Measurements from ENCODE around the gene SLC39A11.
"Not testable (repeated sequence)": the region's sequence is repeated elsewhere in the genome, so short reads cannot be mapped to it uniquely, and the experiment has no call there.

SLC39A11 gene

DNA sequence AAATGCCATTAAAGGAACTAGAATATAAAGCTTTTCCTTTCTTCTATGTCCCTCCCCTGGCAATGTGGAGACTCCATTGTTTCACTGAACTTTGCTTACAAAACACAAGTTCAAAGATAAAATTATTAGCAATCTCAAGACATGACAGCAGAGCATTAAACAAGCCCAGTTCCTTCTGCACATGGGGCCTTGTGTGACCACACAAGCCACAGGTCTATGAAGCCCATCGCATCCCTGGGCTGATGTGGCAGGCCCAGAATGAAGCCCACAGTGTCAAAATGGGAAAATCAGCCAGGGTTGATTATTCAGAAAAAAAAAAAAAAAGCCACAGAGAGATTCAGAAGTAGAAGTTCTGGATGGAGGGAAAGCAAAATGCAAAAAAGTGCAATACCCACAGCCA is 12.9 kb upstream of the SLC39A11 start:
- no peak for DNase-seq

DNA sequence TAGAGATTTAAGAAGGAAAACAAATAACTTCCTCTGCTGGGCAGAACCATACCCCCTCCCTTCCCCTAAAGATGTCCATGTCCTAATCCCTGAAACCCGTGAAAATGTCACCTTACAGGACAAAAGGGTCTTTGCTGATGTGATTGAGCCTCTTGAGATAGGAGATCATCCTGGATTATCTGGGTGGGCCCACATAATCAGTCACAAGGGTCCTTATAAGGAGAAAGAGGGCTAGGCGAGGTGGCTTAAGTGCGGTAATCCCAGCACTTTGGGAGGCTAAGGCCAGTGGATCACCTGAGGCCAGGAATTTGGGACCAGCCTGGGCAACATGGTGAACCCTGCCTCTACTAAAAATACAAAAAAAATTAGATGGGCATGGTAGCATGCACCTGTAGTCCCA is 12.0 kb upstream of the SLC39A11 start:
- no peak for DNase-seq

DNA sequence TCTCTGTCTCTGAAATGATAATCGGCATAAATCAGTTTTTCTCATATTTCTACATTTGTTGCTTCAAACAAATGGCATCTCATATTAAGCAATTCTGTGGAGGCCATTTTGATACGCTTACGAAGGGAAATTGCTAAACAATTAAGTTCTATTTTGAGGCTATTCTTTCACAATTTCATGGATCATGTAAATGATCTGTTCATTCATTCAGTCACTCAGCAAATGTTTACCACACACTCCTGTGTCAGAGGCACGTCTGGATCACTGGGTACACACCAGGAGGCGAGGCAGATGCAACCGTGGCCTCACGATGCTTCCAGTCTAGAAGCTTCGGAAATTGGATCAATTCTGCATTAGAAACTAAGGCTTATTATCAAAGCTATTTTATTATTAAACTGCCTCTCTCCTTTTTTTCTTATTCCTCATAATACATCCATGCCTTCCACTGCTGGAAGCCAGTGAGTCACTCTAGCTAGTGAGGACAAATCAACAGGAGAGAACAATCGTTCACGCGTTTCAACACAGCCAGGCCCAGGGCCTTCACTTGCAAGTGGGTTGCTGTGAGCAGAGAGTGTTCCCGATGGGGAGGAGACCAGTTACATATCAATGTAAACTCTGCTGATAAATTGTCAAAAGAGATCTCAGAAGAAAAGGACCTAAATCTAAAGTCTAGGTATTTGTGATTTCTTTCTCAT is 11.3 kb upstream of the SLC39A11 start:
- DNase-seq: no peak

DNA sequence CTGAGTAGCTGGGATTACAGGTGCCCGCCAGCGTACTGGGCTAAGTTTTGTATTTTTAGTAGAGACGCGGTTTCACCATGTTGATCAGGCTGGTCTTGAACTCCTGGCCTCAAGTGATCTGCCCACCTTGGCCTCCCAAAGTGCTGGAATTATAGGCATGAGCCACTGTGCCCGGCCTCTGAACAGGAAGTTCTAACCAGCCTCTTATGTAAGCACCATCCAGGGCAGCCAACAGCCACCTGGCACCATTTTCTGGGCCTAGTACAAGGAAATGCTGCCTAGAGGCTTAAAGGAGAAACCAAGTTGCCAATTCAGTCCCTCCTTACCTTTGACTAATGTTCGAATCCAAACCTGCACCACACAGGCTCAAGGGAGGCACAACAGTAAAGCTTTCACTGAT is 8.5 kb upstream of the SLC39A11 start:
- DNase-seq: no peak

DNA sequence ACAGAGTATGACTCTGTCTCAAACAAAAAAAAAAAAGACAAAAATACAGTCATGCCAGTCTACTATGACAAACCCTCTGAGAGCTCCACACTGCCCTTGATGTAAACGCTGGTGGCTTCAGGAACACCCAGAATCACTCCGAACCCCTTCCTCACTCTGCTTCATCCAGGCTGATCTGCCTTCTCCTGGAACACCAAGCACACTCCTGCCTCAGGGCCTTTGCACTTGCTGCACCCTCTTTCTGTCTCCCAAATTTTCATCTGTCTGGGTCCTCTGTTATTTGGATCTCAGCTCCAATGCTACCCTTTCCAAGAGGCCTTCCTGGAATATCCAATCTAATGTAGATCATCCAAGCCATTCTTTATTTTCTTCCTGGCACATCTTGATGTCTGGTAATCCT is 7.9 kb upstream of the SLC39A11 start:
- DNase-seq: no peak

DNA sequence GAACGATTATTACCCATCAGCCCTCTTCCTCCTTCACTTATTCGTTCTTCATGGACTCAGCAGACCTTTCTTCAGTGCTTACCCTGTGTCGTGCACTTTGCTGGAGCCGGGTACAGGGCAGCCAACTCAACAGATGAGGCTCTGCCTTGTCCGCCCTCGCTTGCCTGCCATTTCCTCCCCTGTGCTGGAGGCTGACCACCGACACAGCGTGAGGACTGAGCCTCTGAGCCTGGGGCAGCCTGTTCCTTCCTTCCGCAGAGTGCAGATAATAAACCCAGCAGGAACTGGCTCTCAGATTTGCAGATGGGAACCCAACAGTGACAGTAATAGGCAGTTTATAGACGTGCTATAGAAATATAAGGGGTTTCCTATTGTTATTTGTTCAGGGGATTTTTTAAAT is 7.0 kb upstream of the SLC39A11 start:
- no peak for DNase-seq

DNA sequence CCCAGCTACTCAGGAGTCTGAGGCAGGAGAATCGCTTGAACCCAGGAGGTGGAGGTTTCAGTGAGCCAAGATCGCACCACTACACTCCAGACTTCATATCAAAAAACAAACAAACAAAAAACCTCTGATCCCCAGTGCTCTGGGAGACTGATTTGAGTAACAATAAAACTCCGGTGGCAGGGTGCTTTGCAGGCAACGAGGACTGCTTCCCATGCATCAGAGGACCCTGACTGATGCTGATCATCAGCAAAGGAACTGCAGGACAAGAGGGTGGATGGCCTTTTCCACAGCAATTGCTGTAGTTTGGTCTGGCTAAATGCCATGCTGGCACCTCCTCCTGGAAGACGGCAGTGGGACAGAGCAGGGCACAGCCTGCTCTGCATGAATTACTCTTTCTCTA is 6.4 kb upstream of the SLC39A11 start:
- DNase-seq: no peak

DNA sequence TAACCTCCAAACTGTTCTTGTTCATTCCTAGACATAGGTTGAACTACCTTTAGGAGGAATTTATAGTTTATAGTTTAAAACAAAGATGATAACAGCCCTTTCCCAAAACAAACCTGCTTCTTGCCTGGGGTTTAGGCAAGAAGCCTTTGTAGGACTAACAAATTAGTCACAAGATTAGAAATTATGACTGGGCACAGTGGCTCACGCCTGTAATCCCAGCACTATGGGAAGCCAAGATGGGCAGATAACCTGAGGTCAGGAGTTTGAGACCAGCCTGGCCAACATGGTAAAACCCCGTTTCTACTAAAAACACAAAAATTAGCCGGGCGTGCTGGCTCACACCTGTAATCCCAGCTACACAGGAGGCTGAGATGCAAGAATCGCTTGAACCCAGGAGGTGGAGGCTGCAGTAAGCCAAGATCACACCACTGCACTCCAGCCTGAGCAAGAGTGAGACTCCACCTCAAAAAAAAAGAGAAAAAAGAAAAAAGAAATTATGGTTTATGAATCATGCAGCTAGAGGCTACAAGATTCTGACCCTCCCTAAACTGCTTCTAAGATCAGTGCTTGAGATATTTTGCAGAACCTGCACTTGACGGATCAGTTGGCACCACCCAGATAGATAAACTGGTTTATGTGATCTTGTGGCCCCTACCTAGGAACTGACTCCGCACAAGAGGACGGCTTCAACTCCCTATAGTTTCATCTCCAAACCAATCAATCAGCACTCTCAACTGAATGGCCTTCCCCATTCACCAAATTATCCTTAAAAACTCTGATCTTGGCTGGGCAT is 5.7 kb upstream of the SLC39A11 start:
- not testable (repeated sequence) for DNase-seq

DNA sequence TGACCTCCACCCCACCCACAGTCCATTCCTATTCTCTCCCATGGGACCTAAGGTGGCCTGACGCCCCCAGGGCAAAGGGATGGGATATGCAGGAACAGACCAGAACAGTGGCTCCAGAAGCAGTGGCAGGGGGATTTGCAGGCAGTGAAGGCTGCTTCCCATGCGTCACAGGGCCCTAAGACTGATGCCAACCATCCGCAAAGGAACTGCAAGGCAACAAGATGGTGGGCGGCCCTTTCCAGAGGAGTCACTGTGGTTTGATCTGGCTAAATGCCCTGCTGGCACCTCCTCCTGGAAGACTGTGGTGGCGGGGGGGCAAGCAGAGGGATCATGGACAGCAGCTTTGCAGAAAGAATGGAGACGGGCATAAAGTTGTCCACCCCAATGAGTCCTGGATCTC is 4.4 kb upstream of the SLC39A11 start:
- DNase-seq: no peak

DNA sequence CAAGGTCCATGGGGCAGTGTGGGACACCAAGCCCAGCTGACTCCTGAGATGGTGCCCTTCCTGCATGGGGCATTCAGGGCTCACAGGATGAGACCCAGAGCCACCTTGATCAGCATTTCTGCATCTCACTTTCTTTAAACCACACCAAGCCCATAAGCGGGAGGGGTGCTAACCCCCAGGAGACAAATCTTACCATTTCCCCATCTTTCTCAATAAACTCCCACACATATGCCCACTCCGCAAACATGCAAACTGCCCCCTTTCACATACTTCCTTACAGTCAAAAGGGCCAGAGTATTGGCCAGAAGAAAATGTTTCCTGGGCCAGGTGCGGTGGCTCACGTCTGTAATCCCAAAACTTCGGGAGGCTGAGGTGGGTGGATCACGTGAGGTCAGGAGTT is 3.7 kb upstream of the SLC39A11 start:
- no peak for DNase-seq

DNA sequence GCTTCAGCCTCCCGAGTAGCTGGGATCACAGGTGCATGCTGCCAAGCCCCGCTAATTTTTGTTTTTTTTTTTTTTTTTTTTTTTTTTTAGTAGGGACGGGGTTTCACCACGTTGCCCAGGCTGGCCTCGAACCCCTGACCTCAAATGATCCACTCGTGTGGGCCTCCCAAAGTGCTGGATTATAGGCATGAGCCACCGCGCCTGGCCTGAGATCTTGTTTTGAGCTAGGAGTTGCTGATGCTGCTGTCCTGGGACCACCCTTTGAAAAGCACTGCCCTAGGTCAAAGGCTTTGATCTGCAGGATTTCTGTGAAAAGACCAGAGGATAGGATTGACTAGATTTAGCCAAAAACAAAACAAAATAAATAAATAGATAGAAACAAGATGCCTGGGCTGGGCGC is 798 bp upstream of the SLC39A11 start:
- DNase-seq: no peak

DNA sequence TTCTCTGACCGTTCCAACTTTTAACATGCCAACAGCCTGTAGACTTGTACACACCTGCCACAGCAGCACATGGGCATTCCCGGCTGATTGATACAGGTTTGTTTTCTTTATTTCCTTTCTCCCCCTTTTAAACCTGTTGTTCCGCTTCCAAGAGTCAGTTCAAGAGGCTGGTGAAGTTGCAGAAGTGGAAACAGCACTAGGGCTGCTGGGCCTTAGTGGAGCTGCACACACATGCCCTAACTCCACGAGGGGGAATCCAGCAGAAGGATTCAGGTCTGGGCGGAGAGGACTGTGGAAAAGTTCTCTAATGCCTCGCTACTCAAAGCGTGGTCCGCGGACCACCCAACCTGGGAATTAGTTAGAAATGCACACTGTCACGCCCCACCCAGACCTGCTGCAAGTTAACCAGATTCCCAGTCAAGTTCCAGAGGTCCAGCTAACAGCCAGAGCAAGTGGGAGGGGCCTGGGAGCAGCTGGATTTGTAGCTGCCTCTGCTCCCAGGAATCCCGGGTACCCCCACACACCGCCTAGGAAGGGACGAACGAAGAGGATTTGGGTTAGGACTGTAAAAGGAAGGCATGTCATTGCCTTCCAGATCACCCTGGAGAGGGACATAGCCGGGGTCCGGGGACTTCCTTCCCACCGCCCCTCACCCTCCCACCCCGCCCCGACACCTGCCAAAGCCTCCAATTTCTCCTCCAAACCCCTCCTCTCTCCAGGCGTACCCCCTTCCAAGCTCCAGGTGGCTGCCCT is 542 bp downstream of the SLC39A11 start:
- no peak for DNase-seq

DNA sequence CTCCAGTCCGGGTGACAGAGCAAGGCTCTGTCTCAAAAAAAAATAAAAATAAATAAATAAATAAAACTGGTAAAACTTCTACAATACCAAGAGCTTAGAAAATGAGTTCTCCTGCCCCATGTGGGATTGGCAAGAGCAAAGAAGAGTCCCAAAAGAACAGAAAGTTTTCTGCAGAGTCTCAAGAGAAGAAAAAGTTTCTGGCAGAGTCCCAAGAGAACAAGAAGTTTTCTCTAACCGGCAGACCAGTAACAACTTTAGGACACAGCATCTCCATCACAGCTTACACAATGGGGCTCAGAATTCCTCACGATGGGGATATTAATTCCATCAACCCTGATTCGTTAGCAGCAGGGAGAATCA is 1.1 kb downstream of the SLC39A11 start:
- DNase-seq: no peak

DNA sequence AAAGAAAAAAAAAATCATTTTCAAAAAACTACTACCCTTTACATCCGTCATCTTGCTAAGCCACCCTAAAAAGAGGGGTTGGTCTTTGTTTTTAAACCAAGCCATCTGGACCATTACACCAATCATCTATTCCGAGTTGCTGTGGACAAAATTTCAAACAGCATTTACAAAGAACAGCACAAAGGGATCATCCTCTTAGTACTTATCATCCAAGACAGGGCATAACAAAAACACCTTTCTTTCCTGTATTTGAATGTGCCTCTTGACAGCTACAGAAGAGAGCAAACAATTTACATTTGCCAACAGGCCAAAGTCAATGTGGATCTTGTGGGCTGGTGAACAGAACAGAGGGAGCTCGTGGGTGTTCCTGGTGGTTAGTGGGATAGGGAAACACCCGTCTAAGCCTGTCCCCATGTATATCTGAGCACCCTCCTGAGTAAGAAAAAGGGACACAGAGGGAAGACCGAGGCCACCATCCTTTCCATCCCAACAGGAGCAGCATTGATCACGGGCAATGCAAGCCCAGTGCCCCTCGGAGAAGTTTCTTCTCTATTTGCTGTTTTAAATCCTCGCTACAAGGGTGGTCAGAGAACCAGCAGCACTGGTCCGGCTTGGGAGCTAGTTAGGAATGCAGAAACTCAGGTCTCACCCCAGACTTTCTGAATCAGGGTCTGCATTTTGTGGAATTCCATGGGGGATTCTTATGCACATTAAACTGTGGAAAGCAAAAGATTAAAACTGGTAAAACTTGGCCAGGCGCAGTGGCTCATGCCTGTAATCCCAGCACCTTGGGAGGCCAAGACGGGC is 1.9 kb downstream of the SLC39A11 start:
- no peak for DNase-seq

DNA sequence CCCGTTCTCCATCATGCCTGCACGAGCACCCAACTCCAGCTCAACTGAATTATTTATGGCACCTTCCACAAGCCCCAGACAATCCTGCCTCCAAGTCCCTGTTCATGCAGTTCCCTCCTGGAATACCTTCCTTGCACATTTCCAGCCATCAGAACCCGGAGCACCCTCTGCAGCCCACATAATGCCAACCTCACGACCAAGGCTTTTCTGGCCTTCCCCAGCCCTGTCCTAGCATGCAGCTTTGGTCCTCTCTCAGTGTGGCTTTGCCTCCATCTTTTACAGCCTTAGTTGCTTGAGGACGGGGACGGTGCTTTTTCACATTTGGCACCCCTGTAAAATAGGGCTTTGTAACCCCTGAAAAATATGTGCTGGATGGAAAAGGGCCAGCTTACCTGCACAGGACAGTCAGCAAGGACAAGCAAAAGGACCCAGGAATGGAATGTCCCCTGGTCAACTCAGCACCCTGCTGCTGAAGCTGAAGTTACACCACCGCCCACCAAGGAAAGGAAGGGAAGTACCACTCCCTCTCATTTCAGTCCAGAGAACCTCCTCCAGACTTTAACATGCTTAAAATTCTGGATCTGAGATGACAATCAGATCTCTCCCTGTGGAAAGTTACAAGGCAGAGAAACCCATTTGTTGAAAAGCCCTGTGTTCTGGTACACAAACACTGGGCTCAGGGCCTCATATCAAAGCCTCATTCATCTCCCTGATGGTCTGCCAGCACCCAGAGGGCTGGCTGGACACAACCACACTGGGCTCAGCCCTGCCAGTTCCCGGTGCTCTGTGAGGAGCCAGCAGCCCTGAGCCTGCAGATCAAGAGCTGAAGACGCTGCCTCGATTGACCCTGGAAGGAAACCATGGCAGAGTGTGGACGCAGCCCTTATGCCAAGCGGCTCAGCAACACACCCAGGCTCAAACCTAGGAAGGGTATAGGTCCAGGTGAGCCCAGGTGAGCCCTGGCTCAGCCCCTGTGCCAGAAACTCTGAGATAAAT is 2.9 kb downstream of the SLC39A11 start:
- DNase-seq: no peak

DNA sequence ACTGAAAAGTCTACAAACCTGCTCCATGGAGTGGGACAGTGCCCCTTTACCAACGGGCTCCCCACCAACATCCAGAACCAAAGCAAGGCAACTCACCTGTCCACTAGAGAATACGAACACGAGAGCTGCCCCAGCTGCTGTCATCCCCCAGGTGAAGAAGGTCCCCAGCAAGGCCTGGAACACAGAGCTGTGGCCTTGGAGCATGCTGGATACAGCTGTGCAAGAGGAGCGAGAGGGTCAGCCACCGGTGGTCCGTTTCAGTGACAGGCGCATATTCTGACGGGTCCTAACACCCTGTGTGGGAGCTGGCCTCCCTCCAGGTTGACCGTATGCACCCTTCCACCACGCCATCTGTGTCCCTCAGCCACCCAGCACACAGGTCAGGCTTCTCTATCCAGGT is 3.9 kb downstream of the SLC39A11 start:
- DNase-seq: no peak

DNA sequence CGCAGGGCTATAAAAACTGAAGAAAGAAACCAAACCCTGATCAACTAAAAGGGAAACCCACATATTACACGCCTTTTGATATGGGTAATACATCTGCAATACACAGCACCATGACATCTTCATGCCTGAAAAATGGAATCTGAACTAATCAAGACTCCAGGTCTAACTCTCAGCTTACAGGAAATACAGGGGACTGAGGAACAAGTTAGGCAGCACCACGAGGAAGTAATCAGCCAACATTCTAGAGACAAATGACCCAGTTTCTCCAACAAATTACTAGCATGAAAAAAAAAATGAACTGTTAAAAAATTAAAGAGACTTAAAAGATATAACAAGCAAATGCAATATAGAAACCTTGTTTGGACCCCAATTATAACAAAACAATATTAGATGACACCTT is 9.1 kb downstream of the SLC39A11 start:
- no peak for DNase-seq

DNA sequence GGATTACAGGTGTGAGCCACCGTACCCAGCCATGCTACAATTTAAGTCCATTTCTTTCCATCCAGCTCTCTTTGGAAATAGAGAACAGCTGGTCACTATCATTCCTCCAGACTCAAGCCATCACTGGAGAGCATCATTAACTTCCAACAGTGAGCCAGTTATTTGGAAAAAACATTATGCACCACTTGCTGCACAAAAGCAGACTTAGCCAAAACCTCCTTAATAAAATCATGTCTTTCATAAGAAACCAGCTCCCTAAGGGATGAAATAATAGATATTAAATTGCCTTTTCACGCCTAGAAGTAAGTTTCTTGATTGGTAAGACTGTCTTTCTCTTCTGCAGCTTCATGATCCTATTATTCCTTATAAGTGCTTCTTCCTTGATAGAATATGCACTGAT is 17.9 kb downstream of the SLC39A11 start:
- DNase-seq: no peak

DNA sequence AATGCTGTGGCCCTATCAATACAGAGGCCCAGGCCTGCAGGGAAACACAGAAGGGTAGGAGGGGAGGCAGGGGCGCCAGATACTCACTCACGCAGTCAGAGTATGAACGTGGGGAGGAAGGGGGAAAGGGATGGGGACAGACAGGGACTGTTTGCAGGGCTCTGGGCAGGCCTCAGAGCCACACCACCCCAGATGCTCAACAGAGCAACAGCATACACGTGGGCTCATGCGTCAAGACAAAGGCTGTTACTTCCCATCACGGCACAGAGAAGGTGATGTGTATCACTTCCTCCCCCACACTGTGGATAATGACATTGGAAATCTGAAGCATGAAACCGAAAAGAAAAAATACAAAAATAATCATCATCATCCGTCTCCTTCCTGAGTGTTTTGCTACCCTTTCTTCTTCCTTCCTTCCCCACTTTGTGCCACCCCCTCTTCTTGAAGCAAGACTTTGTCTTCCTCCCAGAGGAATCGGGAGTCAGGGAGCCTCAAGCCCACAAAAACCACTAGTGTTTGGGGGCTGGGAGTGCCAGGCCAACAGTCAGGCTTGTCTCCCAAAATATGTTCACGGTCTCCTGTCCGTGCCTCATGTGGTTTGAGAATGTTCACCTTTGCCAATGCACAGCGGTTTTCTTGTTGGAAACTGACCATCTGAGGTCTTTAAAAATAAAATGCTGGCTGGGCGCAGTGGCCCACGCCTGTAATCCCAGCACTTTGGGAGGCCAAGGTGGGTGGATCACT is 20.1 kb downstream of the SLC39A11 start:
- DNase-seq: no peak

DNA sequence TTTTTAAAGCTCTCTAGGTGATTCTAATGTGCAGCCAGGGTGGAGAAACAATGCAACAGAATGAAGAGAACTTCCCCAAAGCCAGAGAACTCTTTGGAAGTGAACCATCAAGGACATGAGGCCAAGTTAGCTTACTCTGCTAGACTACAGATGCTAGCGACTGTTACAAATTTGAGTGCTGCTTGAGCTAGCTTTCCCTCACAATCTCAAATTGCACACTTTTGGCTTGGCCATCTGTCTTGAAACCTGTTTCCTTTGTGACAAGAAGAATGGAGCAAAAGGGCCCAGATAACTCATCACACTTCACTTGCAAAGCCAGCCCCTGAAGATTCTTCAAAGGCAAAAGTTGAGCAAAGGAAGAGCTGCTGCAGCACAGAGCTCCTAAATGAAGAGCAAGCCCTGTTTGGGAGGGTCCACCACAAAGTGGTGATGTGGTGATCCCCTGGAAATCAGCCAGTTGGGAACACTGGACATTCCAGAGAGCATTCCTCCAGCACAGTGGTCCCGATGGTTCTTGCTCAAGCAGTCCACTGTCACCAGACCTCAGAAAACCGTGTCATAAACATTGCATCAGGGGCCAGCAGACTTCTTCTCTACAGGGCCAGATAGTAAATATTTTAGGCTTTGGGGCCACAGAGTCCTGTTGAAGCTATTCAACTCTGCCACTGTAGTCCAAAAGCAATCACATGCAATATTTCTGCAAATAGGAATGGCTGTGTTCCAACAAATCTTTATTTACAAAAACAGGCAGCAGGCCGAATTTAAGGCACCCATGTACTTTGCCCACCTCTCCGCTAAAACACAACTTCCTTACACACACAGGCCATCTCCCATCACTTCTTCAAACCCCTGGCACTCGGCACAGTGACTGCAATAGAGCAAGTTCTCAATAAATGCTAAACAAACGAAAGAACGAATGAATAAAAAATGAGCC is 21.2 kb downstream of the SLC39A11 start:
- no peak for DNase-seq

Data from NCI-H2029 treated with DMSO at 0.1 percent for 48 hours (cell line).